HL-60 (cell line): Measurements from ENCODE around the gene CDH2.

ENCODE experiments used
- DNase-seq, 2 experiments: peaks; one replicate each; pipeline ENCODE4 v3.0.0-alpha.2; 2010 to 2020; ENCODE audit warnings: low read depth in 1 of 2, low spot score in 1 of 2
- H3K27ac ChIP-seq: fragments of 250-450 bp; sonication (Bioruptor Pico); replicated peaks from 2 replicates; pipeline ENCODE4 v1.5.1; 2020; ENCODE audit warnings: mild to moderate bottlenecking, moderate library complexity
- H3K27me3 ChIP-seq: fragments of 250-450 bp; sonication (Bioruptor Pico); 2 replicates; pipeline ENCODE4 v1.5.1; 2021; ENCODE audit warnings: mild to moderate bottlenecking, moderate library complexity; ENCODE audit not compliant: insufficient read depth, poor library complexity, severe bottlenecking
- H3K4me3 ChIP-seq: replicated peaks from 2 replicates; pipeline ENCODE4 v1.5.1; 2011; ENCODE audit warnings: mild to moderate bottlenecking, control low read depth, low read length; ENCODE audit not compliant: insufficient read depth
- CTCF ChIP-seq: IDR thresholded peaks from one replicate; pipeline ENCODE4 v1.5.1; 2011; ENCODE audit warnings: low read length, control low read depth, inconsistent platforms; ENCODE audit not compliant: insufficient read depth
- GABPA ChIP-seq: IDR thresholded peaks from 2 replicates; pipeline ENCODE4 v1.6.1; 2012; ENCODE audit warnings: low read depth
- POLR2AphosphoS5 ChIP-seq: IDR thresholded peaks from 2 replicates; pipeline ENCODE4 v1.6.1; 2012; ENCODE audit warnings: low read depth
- SPI1 ChIP-seq: IDR thresholded peaks from 2 replicates; pipeline ENCODE4 v1.6.1; 2012; ENCODE audit warnings: low read depth, mild to moderate bottlenecking, borderline replicate concordance
- TF ChIP-seq, protein P1 (sequence below): IDR thresholded peaks from 2 replicates; pipeline ENCODE4 v1.6.1; 2012; ENCODE audit warnings: low read depth; ENCODE audit not compliant: insufficient replicate concordance

Gene CDH2

GRCh38 chr18:28152354-28152753, 24.6 kb downstream of the CDH2 start:
- H3K27ac ChIP-seq: no peak overlapping the region
- no peak overlapping the region for H3K4me3 ChIP-seq
- TF ChIP-seq GABPA (no peak), POLR2AphosphoS5 (no peak), CTCF (no peak)
- TF ChIP-seq, protein P1, sequence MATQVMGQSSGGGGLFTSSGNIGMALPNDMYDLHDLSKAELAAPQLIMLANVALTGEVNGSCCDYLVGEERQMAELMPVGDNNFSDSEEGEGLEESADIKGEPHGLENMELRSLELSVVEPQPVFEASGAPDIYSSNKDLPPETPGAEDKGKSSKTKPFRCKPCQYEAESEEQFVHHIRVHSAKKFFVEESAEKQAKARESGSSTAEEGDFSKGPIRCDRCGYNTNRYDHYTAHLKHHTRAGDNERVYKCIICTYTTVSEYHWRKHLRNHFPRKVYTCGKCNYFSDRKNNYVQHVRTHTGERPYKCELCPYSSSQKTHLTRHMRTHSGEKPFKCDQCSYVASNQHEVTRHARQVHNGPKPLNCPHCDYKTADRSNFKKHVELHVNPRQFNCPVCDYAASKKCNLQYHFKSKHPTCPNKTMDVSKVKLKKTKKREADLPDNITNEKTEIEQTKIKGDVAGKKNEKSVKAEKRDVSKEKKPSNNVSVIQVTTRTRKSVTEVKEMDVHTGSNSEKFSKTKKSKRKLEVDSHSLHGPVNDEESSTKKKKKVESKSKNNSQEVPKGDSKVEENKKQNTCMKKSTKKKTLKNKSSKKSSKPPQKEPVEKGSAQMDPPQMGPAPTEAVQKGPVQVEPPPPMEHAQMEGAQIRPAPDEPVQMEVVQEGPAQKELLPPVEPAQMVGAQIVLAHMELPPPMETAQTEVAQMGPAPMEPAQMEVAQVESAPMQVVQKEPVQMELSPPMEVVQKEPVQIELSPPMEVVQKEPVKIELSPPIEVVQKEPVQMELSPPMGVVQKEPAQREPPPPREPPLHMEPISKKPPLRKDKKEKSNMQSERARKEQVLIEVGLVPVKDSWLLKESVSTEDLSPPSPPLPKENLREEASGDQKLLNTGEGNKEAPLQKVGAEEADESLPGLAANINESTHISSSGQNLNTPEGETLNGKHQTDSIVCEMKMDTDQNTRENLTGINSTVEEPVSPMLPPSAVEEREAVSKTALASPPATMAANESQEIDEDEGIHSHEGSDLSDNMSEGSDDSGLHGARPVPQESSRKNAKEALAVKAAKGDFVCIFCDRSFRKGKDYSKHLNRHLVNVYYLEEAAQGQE: no peak
- no peak for DNase-seq
- no peaks in the 10 kb centered on the region for H3K27me3 ChIP-seq

GRCh38 chr18:28151434-28151833, 25.5 kb downstream of the CDH2 start:
- no peak for DNase-seq
- no peaks in the 10 kb centered on the region for H3K27me3 ChIP-seq
- no peak overlapping the region for H3K4me3 ChIP-seq
- no peak overlapping the region for H3K27ac ChIP-seq
- TF ChIP-seq POLR2AphosphoS5 (no peak), GABPA (no peak), SPI1 (no peak), CTCF (no peak)
- TF ChIP-seq, protein P1: no peak

GRCh38 chr18:28150925-28151324, 26.0 kb downstream of the CDH2 start:
- no peak overlapping the region for H3K27ac ChIP-seq
- DNase-seq: no peak
- no peak overlapping the region for H3K4me3 ChIP-seq
- TF ChIP-seq CTCF (no peak), GABPA (no peak), POLR2AphosphoS5 (no peak), SPI1 (no peak)
- TF ChIP-seq, protein P1: no peak
- H3K27me3 ChIP-seq: no peaks in the 10 kb centered on the region
